DOHH2 (cell line): Measurements from ENCODE around the gene GRID1.

ENCODE experiments used
- H3F3A ChIP-seq: fragments of 200-600 bp; sonication (generic), shearing (Covaris generic); 2 replicates; pipeline ENCODE4 v1.6.0; 2016; ENCODE audit warnings: antibody characterized with exemption, mild to moderate bottlenecking; ENCODE audit not compliant: control insufficient read depth, insufficient read depth
- H3K27ac ChIP-seq: fragments of 200-600 bp; sonication (generic); 2 replicates; pipeline ENCODE4 v1.5.1; 2014; ENCODE audit warnings: low read depth, mild to moderate bottlenecking, low read length, moderate library complexity
- H3K27me3 ChIP-seq: fragments of 200-600 bp; sonication (generic); 2 replicates; pipeline ENCODE4 v1.6.1; 2014; ENCODE audit warnings: mild to moderate bottlenecking, low read length, mixed read lengths; ENCODE audit not compliant: control insufficient read depth
- H3K36me3 ChIP-seq: fragments of 200-600 bp; sonication (generic); 2 replicates; pipeline ENCODE4 v1.6.1; 2014; ENCODE audit warnings: mild to moderate bottlenecking, low read length, moderate library complexity, mixed read lengths; ENCODE audit not compliant: control insufficient read depth
- H3K4me1 ChIP-seq: fragments of 200-600 bp; sonication (generic); 2 replicates; pipeline ENCODE4 v1.6.1; 2014; ENCODE audit warnings: mild to moderate bottlenecking, low read length, mixed read lengths; ENCODE audit not compliant: control insufficient read depth
- H3K4me2 ChIP-seq: fragments of 200-600 bp; sonication (generic); 2 replicates; pipeline ENCODE4 v1.6.0; 2014; ENCODE audit warnings: mild to moderate bottlenecking, low read length, moderate library complexity
- H3K4me3 ChIP-seq: fragments of 200-600 bp; sonication (generic); 2 replicates; pipeline ENCODE4 v1.5.1; 2014; ENCODE audit warnings: mild to moderate bottlenecking, low read length, mixed read lengths
- H3K79me2 ChIP-seq: fragments of 200-600 bp; sonication (generic); 2 replicates; pipeline ENCODE4 v1.6.1; 2014; ENCODE audit warnings: mild to moderate bottlenecking, low read length, mixed read lengths; ENCODE audit not compliant: control insufficient read depth
- H3K9me2 ChIP-seq: fragments of 200-600 bp; sonication (generic); replicated peaks from 2 replicates; pipeline ENCODE4 v1.6.1; 2014; ENCODE audit warnings: mild to moderate bottlenecking, low read length, mixed read lengths; ENCODE audit not compliant: control insufficient read depth
- H3K9me3 ChIP-seq: fragments of 200-600 bp; sonication (generic); 2 replicates; pipeline ENCODE4 v1.6.1; 2014; ENCODE audit warnings: antibody characterized with exemption, low read length, mixed read lengths; ENCODE audit not compliant: control insufficient read depth, insufficient read depth
- H4K20me1 ChIP-seq: fragments of 200-600 bp; sonication (generic); 2 replicates; pipeline ENCODE4 v1.6.0; 2014; ENCODE audit warnings: low read depth, mild to moderate bottlenecking, antibody characterized with exemption, low read length, moderate library complexity; ENCODE audit not compliant: control insufficient read depth, insufficient read depth
- CTCF ChIP-seq: fragments of 200-600 bp; sonication (generic); IDR thresholded peaks from one replicate; pipeline ENCODE4 v1.5.1; 2014; ENCODE audit warnings: antibody characterized with exemption, mild to moderate bottlenecking, low read depth, low read length; ENCODE audit not compliant: poor library complexity, severe bottlenecking
- EZH2phosphoT487 ChIP-seq: fragments of 200-600 bp; sonication (generic); IDR thresholded peaks from 2 replicates; pipeline ENCODE4 v1.6.1; 2017; ENCODE audit warnings: borderline replicate concordance, mild to moderate bottlenecking, antibody characterized with exemption, low read length, moderate library complexity, mixed read lengths

Gene GRID1

GRCh38 chr10:86258941-86259340 is 107.7 kb downstream of the GRID1 start:
- no peak overlapping the region for H3K4me3 ChIP-seq
- no peaks in the 10 kb centered on the region for H4K20me1 ChIP-seq
- H3F3A ChIP-seq, result no peaks in the 10 kb centered on the region
- H3K9me3 ChIP-seq, result no peaks in the 10 kb centered on the region
- no peaks in the 10 kb centered on the region; the same call in 1 of the 2 replicates for H3K27me3 ChIP-seq
- no peaks in the 10 kb centered on the region for H3K9me2 ChIP-seq
- no peaks in the 10 kb centered on the region for H3K79me2 ChIP-seq
- H3K4me2 ChIP-seq, result no peak overlapping the region
- TF ChIP-seq EZH2phosphoT487, result no peak
- H3K4me1 ChIP-seq, result no peaks in the 10 kb centered on the region
- H3K36me3 ChIP-seq, result no peaks in the 10 kb centered on the region
- no peak overlapping the region for H3K27ac ChIP-seq

- no peaks in the 10 kb centered on the region for H3K4me1 ChIP-seq
- H3K27ac ChIP-seq, result no peak overlapping the region
- H3K4me3 ChIP-seq, result no peak overlapping the region
Observed at GRCh38 chr10:86258499-86258898, 108.1 kb downstream of the GRID1 start.

GRCh38 chr10:86257683-86258082 is 108.9 kb downstream of the GRID1 start:
- no peaks in the 10 kb centered on the region for H3F3A ChIP-seq
- no peaks in the 10 kb centered on the region for H3K9me3 ChIP-seq
- H3K79me2 ChIP-seq, result no peaks in the 10 kb centered on the region
- no peak overlapping the region for H3K4me2 ChIP-seq
- H3K27me3 ChIP-seq, result no peaks in the 10 kb centered on the region; the same call in 1 of the 2 replicates
- no peaks in the 10 kb centered on the region for H3K36me3 ChIP-seq
- no peak overlapping the region for H3K27ac ChIP-seq
- no peaks in the 10 kb centered on the region for H3K4me1 ChIP-seq
- H4K20me1 ChIP-seq, result no peaks in the 10 kb centered on the region
- H3K9me2 ChIP-seq, result no peaks in the 10 kb centered on the region
- H3K4me3 ChIP-seq, result no peak overlapping the region
- no peak for TF ChIP-seq CTCF
- TF ChIP-seq EZH2phosphoT487, result no peak

More at GRCh38 chr10:86258499-86258898, 108.1 kb downstream of the GRID1 start:
- Histone ChIP-seq H3K79me2 (no peaks in the 10 kb centered on the region), H3K4me2 (no peak overlapping the region), H3K9me2 (no peaks in the 10 kb centered on the region), H3K9me3 (no peaks in the 10 kb centered on the region), H3F3A (no peaks in the 10 kb centered on the region), H3K27me3 (no peaks in the 10 kb centered on the region; the same call in 1 of the 2 replicates), H3K36me3 (no peaks in the 10 kb centered on the region), H4K20me1 (no peaks in the 10 kb centered on the region)
- TF ChIP-seq CTCF, result no peak

- Histone ChIP-seq H3K4me1 (no peaks in the 10 kb centered on the region), H3K9me2 (no peaks in the 10 kb centered on the region), H3K79me2 (no peaks in the 10 kb centered on the region), H3F3A (no peaks in the 10 kb centered on the region), H3K9me3 (no peaks in the 10 kb centered on the region), H4K20me1 (no peaks in the 10 kb centered on the region), H3K4me3 (no peak overlapping the region), H3K36me3 (no peaks in the 10 kb centered on the region), H3K27me3 (no peaks in the 10 kb centered on the region; the same call in 1 of the 2 replicates), H3K27ac (no peak overlapping the region), H3K4me2 (no peak overlapping the region)
- TF ChIP-seq EZH2phosphoT487, result no peak
- TF ChIP-seq CTCF, result no peak
Observed at GRCh38 chr10:86256690-86257315, 109.8 kb downstream of the GRID1 start.
